Inflammatory macrophage treated with lipopolysaccharide for 1 hour (primary cell): ENCODE results near the gene MAD1L1.

Source experiments
- DNase-seq, 2 donors: peaks; one replicate each; pipeline ENCODE4 v3.0.0-alpha.2; 2020 to 2022

MAD1L1 gene

GRCh38 chr7:2112261-2113198 lies 120.2 kb downstream of the MAD1L1 start:
- no peak for DNase-seq

- DNase-seq, result no peak
Observed at GRCh38 chr7:2111568-2111967, 121.2 kb downstream of the MAD1L1 start.

- no peak for DNase-seq
Observed at GRCh38 chr7:2110610-2111396, 121.9 kb downstream of the MAD1L1 start.

- DNase-seq, result peak; percentile 78 to 87
Observed at GRCh38 chr7:2109936-2110609, 122.7 kb downstream of the MAD1L1 start.

GRCh38 chr7:2109251-2109872 lies 123.4 kb downstream of the MAD1L1 start:
- peak; percentile 53 to 67 for DNase-seq

- DNase-seq, result no peak
Observed at GRCh38 chr7:2108501-2109250, 124.1 kb downstream of the MAD1L1 start.

GRCh38 chr7:2108071-2108455 lies 124.7 kb downstream of the MAD1L1 start:
- DNase-seq, result no peak

- DNase-seq, result no peak
Observed at GRCh38 chr7:2107386-2108070, 125.2 kb downstream of the MAD1L1 start.

GRCh38 chr7:2106924-2107323 lies 125.8 kb downstream of the MAD1L1 start:
- no peak for DNase-seq

GRCh38 chr7:2106440-2106839 lies 126.3 kb downstream of the MAD1L1 start:
- DNase-seq, result no peak

GRCh38 chr7:2105917-2106316 lies 126.8 kb downstream of the MAD1L1 start:
- no peak for DNase-seq

- no peak for DNase-seq
Observed at GRCh38 chr7:2105280-2105679, 127.5 kb downstream of the MAD1L1 start.

GRCh38 chr7:2104716-2105115 lies 128.0 kb downstream of the MAD1L1 start:
- no peak for DNase-seq

GRCh38 chr7:2104107-2104710 lies 128.5 kb downstream of the MAD1L1 start:
- peak; percentile 65 to 76 for DNase-seq

- DNase-seq, result no peak
Observed at GRCh38 chr7:2103071-2103898, 129.5 kb downstream of the MAD1L1 start.

GRCh38 chr7:2102375-2102723 lies 130.4 kb downstream of the MAD1L1 start:
- DNase-seq, result no peak

- DNase-seq, result no peak
Observed at GRCh38 chr7:2101630-2102374, 130.9 kb downstream of the MAD1L1 start.

GRCh38 chr7:2100278-2101208 lies 132.2 kb downstream of the MAD1L1 start:
- DNase-seq, result no peak
